ENCODE measurements around the gene MATN4.
A peak's percentile ranks its signal among the peaks of the same experiment; 100 is the strongest.

Gene MATN4

GRCh38 chr20:45315672-45316071 is 7.6 kb upstream of the MATN4 start:
- no peak for DNase-seq (ENCODE audit: low spot score)

GRCh38 chr20:45313943-45314342 is 5.8 kb upstream of the MATN4 start:
- DNase-seq (ENCODE audit: low spot score): no peak

- DNase-seq (ENCODE audit: low spot score): no peak
Measured at GRCh38 chr20:45313065-45313695, 5.1 kb upstream of the MATN4 start.

DNA sequence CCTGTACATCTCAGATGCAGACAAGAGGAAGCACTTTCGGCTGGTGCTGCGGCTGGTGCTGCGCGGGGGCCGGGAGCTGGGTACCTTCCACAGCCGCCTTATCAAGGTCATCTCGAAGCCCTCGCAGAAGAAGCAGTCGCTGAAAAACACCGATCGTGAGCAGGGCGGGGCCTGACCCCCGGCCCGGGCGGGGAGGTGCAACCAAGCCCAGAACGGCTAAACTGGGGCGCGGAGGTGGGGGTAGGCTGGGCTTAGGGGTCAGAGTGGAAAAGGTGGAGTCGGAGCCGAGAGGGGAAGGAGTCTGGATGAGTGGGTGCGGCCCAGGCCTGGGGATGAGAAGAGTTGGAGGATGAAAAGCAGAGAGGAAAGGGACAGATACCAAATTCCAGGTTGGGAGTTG is 4.1 kb upstream of the MATN4 start:
- DNase-seq (ENCODE audit: low spot score): no peak

DNA sequence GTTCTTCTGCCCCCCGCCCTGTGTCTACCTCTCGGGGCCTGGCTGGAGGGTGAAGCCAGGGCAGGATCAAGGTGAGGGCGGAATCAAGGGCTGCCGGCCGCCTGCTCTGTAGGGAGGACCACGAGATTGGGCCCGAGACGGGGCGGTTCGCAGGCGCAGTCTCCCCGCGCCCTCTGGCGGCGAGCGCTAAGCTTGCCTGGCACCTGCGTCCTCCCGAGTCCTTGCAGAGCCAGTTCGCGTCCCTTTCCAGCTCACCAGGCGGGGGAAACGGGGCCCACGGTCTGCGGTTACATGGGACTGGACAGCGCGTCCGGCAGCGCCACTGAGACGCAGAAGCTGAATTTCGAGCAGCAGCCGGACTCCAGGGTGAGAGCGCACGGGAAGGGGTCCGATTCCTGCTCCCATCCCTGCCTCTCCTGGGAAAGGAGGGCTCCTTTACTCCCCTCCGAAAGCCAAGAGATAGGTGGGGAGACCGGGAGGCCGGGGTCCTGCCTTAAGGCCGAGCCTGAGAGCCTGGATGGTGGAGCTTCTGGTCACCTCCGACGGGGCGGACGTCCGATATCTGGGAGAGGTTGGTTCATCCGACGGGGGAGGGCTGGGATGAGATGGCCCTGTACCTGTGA is 3.6 kb upstream of the MATN4 start:
- peak; percentile 78 for DNase-seq (ENCODE audit: low spot score)

- no peak for DNase-seq (ENCODE audit: low spot score)
Measured at GRCh38 chr20:45309075-45309474, 976 bp upstream of the MATN4 start.

GRCh38 chr20:45307076-45307640 is 941 bp downstream of the MATN4 start:
- DNase-seq (ENCODE audit: low spot score): no peak

- peak; percentile 49 for DNase-seq (ENCODE audit: low spot score)
Measured at GRCh38 chr20:45306431-45306982, 1.6 kb downstream of the MATN4 start, which contains the start of gene RBPJL. TSS of gene RBPJL (plus strand) at chr20:45306840. CDS start at chr20:45306923, 83 bp downstream.

- DNase-seq (ENCODE audit: low spot score): no peak
Measured at GRCh38 chr20:45305262-45305661, 2.8 kb downstream of the MATN4 start.

GRCh38 chr20:45304464-45304999 is 3.6 kb downstream of the MATN4 start:
- no peak for DNase-seq (ENCODE audit: low spot score)

GRCh38 chr20:45303586-45304463 is 4.3 kb downstream of the MATN4 start:
- DNase-seq (ENCODE audit: low spot score): no peak

- DNase-seq (ENCODE audit: low spot score): no peak
Measured at GRCh38 chr20:45301824-45302271, 6.3 kb downstream of the MATN4 start.

- DNase-seq (ENCODE audit: low spot score): peak; percentile 51
Measured at GRCh38 chr20:45300961-45301360, 7.1 kb downstream of the MATN4 start.

DNA sequence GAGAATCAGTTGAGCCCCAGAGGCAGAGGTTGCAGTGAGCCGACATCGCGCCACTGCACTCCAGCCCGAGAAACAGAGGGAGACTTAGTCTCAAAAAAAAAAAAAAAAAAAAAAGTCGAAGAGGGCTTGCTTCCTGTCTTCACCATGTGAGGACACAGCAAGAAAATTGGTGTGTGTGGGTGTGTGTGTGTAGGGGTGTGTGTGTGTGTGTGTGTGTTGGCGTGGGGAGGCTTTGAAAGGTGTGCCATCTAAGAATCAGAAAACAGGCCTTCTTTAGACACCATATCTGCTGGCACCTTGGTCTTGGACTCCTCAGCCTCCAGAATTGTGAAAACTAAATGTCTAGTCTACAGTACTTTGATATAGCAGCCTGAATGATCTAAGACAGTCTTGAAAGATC is 8.3 kb downstream of the MATN4 start:
- no peak for DNase-seq (ENCODE audit: low spot score)

GRCh38 chr20:45297786-45298497 is 10.2 kb downstream of the MATN4 start:
- DNase-seq (ENCODE audit: low spot score): no peak

DNA sequence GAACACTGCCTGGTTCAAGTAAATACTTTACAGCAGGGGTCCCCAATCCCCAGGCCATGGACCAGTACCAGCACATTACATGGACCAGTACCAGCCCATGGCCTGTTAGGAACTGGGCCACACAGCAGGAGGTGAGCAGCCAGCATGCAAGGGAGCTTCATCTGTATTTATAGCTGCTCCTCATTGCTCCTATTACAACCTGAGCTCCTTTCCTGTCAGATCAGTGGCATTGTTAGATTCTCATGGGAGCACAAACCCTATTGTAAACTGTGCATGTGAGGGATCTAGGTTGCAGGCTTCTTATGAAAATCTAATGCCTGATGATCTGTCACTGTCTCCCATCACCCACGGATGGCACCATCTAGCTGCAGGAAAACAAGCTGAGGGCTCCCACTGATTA is 13.4 kb downstream of the MATN4 start:
- no peak for DNase-seq (ENCODE audit: low spot score)

DNA sequence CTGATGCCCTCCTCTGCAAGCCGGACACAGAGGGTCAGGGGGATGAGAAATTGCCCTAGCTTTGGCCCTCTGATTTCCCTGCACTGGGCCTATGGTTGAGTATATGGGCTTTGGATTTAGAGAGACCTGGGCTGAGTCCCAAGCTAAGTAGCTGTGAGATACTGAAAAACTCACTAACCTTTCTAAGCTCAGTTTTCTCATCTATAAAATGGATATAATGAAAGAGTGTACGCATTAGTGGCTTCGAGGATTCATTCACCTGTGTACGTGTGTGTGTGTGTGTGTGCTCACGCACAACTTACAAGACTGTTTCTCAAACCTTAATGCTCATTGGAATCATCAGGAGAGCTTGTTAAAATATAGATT is 14.1 kb downstream of the MATN4 start:
- DNase-seq (ENCODE audit: low spot score): no peak

DNA sequence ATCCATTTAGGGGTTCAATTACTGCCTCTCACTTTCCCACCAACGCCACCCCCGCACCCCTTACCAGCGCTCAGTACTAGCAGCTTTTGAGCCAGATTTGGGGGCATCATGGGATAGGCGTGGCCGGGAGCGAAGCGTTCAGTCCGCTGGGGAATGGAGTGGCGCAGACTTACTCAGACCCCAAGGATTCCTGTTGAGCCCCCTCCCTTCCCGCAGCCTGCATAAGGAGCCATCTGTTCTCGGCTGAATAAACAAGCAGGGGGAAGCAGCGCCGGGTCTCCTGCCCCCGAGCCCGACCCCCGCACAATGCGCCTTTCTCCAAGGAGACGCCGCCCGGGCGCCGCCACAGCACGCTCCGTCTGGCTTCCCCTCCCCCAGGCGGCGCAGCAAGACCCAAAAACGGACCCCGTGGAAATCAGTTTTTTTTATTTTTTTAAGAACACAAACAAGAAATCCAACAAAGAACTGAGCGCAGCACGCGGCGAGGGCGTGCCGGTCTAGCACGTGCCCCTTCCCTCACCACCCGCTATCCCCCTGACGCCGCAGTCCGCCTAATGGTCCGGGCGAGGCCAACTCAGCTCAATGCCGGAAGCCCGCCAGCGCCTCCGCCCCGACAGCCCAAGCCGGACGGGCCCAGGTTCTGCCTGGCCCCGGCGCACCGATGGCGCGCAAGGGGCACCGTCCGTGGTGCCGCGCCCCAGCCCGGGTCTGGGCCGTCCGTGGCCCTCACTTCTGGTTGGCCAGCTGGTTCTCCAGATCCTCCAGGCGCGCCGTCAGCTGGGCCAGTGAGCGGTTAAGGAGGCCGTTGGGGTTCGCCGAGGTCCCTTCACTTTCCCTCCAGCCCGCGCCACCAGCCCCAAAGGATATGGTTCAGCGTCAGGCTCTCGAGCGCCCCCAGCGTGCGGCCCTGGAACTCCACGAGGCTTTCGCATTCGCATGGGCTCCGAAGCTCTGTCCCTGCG is 14.8 kb downstream of the MATN4 start:
- DNase-seq (ENCODE audit: low spot score): peak; percentile 85

- DNase-seq (ENCODE audit: low spot score): no peak
Measured at GRCh38 chr20:45292343-45292742, 15.8 kb downstream of the MATN4 start.

- DNase-seq (ENCODE audit: low spot score): no peak
Measured at GRCh38 chr20:45291526-45291925, 16.6 kb downstream of the MATN4 start.
